GM15510 (cell line): Measurements from ENCODE around the gene CSF2.

ENCODE experiments used
- POLR2A ChIP-seq: IDR thresholded peaks from 3 replicates; pipeline ENCODE4 v1.6.1; 2011; ENCODE audit warnings: borderline replicate concordance; ENCODE audit not compliant: insufficient read length; ENCODE audit errors: extremely low read depth

Gene CSF2

GRCh38 chr5:132116072-132116471 lies 42.5 kb downstream of the CSF2 start:
- no peak for TF ChIP-seq POLR2A
